NCI-H2107 treated with DMSO at 0.1 percent for 48 hours (cell line): Measurements from ENCODE around the gene TRAK1.

Source experiments
- DNase-seq: peaks from one replicate; lab custom pipeline; 2025; ENCODE audit not compliant: unreplicated experiment; lab: John Stamatoyannopoulos, UW

Gene TRAK1

GRCh38 chr3:42066516-42067181 lies 24.5 kb upstream of the TRAK1 start:
- no peak for DNase-seq

DNA sequence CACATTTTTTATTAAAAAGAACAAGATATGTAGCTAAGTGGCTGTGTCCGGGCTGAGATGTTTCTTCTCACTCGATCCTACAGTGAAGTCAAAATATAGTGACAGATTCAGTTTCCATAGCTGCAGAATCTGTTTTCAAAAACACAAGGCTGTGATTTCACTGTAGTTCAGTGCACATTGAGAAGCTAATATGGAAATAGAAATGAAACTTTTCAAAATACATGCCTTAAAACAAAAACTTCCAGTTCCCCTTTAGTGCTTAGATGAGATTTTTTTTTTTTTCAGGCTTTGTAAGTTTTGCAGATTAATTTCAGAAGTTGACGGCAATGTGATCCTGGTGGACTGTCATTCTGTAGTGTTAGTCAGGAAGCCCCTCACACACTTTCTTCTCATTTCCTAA lies 23.8 kb upstream of the TRAK1 start:
- DNase-seq = no peak

DNA sequence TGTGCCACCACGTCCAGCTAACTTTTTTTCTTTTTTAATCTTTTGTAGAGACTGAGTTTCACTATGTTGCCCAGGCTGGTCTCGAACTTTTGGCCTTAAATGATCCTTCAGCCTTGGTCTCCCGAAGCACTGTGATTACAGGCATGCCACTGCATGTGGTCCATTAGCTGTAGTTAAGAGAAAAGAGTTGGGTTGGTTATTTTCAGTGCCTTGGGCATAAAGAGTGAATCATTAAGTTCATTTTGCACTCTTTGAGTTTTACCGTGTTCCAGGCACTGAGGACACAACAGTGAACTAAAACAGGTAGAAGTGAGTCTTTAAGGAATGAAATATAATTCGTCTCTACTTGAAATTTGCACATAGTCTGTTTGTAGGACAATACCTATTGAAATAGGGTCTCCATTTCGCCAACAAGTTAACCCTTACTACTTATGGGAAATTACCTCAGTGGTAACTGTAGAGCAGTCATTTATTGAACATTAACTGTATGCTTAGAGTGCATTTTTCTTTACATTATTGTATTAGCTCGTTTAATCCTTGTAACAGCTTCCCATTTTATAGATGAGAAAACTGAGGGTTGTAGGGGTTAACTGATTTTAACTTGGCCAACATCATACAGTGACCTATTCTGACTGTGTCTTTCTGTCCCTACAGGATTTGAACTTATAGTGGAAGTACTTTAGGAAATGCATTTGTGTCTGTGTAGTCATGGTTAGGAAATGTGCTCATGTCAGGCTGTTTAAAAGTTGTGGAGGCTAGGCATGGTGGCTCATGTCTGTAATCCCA lies 22.7 kb upstream of the TRAK1 start:
- DNase-seq = no peak

DNA sequence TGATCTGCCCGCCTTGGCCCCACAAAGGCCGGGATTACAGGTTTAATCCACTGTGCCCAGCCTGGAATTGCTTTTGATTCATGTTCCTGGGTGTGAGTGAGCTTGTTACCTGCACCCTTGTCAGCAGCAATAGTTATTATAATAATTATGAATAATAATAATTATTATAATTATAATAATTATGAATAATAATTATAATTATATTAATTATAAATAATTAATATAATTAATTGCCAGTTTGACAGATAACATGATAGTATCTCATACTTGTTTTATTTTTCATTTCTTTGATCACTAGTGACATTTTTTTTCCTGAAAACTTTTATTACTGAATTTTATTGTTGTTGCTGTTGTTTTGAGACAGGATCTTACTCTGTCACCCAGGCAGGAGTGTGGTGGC lies 21.1 kb upstream of the TRAK1 start:
- no peak for DNase-seq

GRCh38 chr3:42070524-42070923 lies 20.6 kb upstream of the TRAK1 start:
- DNase-seq = no peak

DNA sequence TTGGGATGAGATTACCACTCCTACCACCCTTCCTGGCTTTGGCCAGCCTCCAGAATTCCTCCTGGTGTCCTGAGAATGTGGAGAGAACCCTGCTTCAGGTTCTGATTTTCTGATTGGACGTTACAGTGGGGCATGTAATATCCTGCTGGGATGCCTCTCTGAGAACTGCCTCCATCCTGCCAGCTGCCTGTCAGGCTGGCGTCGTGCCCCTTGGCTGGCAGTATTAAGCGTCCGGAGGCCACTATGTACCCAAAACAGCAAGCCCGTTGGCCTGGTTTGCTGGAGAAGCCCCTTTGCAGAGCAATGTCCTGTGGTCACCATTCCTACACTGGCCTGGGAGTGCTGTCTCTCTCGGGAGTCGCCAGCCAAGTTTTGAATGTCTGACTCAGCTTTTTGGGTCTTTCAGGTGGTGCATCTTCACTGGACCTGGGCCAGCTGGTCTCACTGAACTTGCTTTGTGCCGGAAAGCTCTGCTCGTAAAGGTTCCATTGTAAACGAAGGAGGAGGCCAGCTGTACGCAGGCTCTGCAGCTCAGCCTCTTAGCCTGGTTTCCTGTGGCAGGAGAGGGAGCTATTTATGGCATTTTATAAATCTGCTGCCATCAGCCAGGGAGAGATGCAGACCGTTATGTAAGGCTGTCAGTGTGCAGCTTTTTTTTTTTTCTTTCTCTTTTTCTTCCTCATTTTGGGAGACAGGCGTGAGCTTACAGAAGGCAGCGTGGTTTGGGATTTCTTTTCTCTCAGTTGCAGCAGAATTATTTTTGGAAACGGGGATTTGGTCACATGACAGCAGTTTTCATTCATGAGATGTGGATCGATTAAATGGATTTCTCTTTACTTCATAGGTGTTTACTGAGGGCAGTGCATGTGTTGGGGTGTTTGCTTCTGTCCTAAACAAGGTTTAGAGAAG lies 19.0 kb upstream of the TRAK1 start:
- DNase-seq = peak; percentile 67

- DNase-seq = no peak
Observed at GRCh38 chr3:42072831-42073301, 18.3 kb upstream of the TRAK1 start.

DNA sequence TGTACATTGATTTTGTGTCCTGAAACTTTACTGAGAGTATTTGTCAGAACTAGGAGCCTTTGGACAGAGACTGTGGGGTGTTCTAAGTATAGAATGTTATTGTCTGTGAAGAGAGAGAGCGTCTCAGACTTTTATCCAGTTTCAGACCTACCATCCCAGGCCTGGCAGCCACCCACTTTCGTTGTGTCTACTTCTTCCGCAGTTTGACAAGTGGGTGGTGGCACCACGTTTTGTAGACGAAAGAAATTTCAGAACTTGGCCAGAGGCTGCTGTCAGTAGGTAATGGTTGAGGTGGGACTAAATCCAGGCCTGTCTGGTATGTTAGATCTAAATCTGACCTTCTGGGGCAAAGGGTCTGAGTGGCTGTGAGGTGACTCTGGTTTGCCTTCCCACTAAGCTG lies 13.4 kb upstream of the TRAK1 start:
- no peak for DNase-seq

DNA sequence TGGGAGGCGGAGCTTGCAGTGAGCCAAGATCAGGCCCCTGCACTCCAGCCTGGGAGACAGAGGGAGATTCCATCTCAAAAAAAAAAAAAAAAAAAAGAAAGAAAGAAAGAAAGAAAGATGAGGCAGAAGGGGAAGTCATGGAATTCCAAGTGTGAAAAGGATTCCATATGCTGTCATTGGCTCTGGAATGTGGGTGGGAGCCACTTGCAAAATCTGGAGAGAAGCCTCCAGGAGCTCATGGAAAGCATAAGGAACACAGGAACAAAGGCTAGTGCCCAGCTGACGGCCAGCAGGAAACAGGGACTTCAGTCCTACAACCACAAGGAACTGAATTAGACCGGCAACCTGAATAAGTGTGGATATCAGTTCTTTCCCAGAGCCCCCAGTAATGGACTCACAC lies 12.5 kb upstream of the TRAK1 start:
- DNase-seq = no peak

DNA sequence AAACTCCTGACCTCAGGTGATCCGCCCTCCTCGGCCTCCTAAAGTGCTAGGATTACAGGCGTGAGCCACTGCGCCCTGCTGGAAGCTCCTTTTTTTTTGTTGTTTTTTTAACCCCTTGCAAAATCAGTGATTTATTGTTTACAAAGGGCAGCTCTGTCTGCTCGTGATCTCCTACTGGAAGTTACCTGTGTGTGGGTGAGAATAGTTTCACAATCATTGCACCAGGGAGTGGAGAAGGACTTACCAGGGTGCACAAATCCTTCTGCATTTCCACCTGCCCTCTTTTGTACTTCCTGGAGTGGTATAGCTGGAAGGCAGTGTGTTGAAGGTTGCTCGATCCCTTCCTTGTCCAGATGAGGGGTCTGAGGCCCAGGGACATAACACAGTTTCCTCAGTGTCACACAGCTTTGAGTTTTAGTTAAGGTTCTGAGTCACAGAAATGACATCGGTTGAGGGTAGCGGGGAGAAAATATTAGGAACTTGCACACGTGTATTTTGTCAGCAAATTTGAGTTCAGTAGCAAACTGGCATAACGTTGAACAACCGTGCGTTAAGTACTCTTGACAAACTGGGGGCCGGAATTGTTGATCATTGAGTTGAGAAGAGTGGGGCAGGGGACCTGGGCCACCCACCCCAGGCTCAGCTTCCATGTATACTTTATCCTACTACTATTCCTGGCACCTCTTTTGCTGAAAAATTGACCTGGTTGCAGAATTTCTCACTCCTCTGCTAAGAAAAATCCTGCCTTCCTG lies 11.3 kb upstream of the TRAK1 start:
- no peak for DNase-seq

GRCh38 chr3:42080453-42080872 lies 10.7 kb upstream of the TRAK1 start:
- no peak for DNase-seq

DNA sequence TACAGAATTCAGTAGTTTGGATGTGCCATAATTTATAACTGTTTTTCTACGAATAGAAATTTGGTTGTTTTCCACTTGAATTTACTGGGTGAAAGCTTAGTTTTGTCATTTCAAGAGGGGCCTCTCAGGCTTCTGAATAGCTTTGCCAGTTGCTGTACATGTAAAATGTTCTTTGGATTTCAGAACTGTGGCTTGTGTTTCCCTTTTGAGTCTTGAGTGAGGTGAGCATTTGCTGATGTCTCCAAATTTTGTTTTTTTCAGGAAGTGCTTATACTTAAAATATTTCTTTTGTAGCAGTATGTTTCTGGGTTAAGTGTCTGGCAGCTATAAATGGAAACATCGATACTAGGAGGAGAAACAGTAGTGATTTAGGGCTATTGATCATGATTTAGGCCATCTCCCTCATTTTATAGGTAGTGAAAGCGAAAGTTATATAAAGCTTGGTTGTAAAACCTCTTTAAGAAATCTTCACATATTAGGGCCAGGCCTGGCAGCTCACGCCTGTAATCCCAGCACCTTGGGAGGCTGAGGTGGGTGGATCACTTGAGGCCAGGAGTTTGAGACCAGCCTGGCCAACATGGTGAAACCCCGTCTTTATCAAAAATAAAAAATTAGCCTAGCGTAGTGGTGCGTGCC lies 9.2 kb upstream of the TRAK1 start:
- no peak for DNase-seq

DNA sequence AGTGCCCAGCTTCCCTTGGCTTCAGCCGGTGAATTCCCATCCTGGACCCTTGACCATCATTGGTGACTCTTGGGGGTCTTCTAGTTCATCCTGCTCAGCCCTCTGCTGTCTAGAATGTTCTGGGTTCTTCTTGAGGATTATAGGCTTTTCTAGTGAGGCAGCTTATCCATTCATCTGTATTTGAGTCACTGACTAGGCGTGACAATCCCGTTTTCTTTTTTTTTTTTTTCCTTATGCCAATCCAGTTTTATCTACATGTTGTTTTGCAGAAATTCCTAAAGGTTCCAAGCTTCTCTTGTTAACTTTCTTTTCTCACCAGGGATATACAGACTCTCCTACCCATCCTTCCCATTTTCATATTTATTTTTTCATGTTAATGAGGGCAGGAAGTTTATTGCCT lies 6.6 kb upstream of the TRAK1 start:
- no peak for DNase-seq

GRCh38 chr3:42085641-42086376 lies 5.3 kb upstream of the TRAK1 start:
- no peak for DNase-seq

- DNase-seq = no peak
Observed at GRCh38 chr3:42088803-42089530, 2.2 kb upstream of the TRAK1 start.

GRCh38 chr3:42092006-42092405 lies 849 bp downstream of the TRAK1 start:
- DNase-seq = no peak

DNA sequence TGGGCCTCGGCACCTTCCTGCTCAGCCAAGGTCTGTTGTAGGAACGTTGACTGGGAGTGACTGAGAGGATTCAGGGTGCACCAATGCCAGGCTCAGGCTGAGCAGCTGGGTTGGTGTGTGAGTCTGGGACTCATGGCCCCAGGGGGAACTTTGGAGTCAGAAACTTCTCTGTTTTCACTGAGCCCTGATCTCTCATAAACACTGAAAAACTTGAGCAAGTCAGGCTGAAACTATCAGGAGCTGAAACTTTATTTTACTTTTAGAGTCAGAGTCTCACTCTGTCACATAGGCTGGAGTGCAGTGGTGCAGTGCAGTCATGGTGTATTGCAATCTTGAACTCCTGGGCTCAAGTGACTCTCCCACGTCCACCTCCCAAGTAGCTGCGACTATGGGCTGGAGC lies 3.0 kb downstream of the TRAK1 start:
- DNase-seq = no peak

- no peak for DNase-seq
Observed at GRCh38 chr3:42094691-42095391, 3.7 kb downstream of the TRAK1 start.
